DOHH2 (cell line): Measurements from ENCODE around the gene YEATS4.

ENCODE experiments used
- EZH2phosphoT487 ChIP-seq: fragments of 200-600 bp; sonication (generic); IDR thresholded peaks from 2 replicates; pipeline ENCODE4 v1.6.1; 2017; ENCODE audit warnings: borderline replicate concordance, mild to moderate bottlenecking, antibody characterized with exemption, low read length, moderate library complexity, mixed read lengths
- TF ChIP-seq, protein P1 (sequence below): fragments of 200-600 bp; sonication (generic); IDR thresholded peaks from one replicate; pipeline ENCODE4 v1.5.1; 2014; ENCODE audit warnings: antibody characterized with exemption, mild to moderate bottlenecking, low read depth, low read length; ENCODE audit not compliant: poor library complexity, severe bottlenecking

- TF ChIP-seq, protein P1, sequence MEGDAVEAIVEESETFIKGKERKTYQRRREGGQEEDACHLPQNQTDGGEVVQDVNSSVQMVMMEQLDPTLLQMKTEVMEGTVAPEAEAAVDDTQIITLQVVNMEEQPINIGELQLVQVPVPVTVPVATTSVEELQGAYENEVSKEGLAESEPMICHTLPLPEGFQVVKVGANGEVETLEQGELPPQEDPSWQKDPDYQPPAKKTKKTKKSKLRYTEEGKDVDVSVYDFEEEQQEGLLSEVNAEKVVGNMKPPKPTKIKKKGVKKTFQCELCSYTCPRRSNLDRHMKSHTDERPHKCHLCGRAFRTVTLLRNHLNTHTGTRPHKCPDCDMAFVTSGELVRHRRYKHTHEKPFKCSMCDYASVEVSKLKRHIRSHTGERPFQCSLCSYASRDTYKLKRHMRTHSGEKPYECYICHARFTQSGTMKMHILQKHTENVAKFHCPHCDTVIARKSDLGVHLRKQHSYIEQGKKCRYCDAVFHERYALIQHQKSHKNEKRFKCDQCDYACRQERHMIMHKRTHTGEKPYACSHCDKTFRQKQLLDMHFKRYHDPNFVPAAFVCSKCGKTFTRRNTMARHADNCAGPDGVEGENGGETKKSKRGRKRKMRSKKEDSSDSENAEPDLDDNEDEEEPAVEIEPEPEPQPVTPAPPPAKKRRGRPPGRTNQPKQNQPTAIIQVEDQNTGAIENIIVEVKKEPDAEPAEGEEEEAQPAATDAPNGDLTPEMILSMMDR, result no peak
- no peak for TF ChIP-seq EZH2phosphoT487
Observed at GRCh38 chr12:69343357-69343756, 16.2 kb upstream of the YEATS4 start.
